ENCODE results near the gene SYT1. TPM values are rescaled to one million over a fixed set of nuclear protein-coding genes. Genes with fewer than 3 reads are reported as not detected.
A peak's percentile ranks its signal among the peaks of the same experiment; 100 is the strongest.

SYT1 gene
- total RNA-seq, 6 experiments from 2014 or later = 3.5 to 10.5 (median 9.1) TPM

DNA sequence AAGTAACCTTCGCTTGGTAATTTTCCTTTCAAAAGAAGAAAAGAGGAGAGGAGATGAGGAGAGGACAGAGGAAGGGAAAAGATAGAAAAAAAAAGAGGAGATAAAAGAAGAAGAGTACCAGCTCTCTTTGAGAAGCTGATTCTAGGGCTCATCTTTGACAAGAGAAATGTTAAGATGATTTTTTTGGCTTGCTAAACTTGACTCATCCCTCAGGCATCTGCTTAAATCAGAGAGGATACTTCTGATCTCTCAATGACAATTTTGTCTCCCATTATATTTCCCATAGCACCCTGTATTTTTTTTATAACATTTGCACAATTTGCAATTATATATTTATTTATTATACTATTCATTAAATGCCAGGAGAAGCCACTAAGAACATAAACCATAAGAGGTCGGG, 17.1 kb downstream of the SYT1 start:
- H3K27me3 Mint-ChIP-seq (ENCODE audit: insufficient read depth) = no peaks in the 10 kb centered on the region; the same call in 1 of the 2 replicates
- no peak overlapping the region for H3K4me3 Mint-ChIP-seq
- H3K36me3 Mint-ChIP-seq (ENCODE audit: low read depth) = peaks cover 8% of the 10 kb centered on the region; the same call in 1 of the 2 replicates
- no peak overlapping the region for H3K27ac Mint-ChIP-seq
- peaks cover 36% of the 10 kb centered on the region for H3K4me1 Mint-ChIP-seq (ENCODE audit: low read depth)
- H3K9me3 Mint-ChIP-seq = no peaks in the 10 kb centered on the region
- TF ChIP-seq CTCF (IDR thresholded peaks at IDR 0.05) = no peak
- no peak for DNase-seq

GRCh38 chr12:78885466-78885865, 20.9 kb downstream of the SYT1 start:
- no peak overlapping the region for H3K4me3 Mint-ChIP-seq
- no peak for DNase-seq
- H3K4me1 Mint-ChIP-seq (ENCODE audit: low read depth) = peaks cover 41% of the 10 kb centered on the region
- no peak overlapping the region for H3K27ac Mint-ChIP-seq
- no peaks in the 10 kb centered on the region for H3K36me3 Mint-ChIP-seq (ENCODE audit: low read depth)
- H3K9me3 Mint-ChIP-seq = no peaks in the 10 kb centered on the region
- TF ChIP-seq CTCF (IDR thresholded peaks at IDR 0.05) = no peak
- H3K27me3 Mint-ChIP-seq (ENCODE audit: insufficient read depth) = no peaks in the 10 kb centered on the region

DNA sequence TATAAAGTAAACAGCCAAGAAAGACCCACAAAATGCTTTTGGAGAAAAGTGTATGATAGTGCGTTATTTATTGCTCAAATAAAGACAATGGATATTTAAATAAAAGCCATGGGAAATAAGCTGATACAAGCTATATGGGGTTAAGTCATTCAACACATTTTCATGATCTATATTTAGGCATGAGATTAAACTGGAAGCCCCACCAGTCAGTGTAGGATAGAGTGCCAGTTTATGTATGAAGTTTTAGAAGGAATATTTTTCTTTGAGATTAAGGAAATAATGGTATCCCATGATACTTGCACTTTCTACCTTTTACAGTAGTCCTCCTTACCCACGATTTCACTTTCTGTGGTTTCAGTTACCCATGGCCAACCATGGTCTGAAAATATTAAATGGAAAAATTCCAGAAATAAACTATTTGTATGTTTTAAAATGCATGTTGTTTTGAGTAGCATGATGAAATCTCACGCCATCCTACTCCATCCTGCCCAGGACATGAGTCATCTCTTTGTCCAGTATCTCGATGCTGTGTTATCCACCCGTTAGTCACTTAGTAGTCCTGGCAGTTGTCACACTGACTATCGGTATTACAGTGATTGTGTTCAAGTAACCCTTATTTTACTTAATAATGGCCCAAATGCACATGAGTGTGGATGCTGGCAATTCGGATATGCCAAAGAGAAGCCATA, 22.3 kb downstream of the SYT1 start:
- Mint-ChIP-seq H3K27me3 (ENCODE audit: insufficient read depth) (no peaks in the 10 kb centered on the region), H3K9me3 (no peaks in the 10 kb centered on the region), H3K27ac (peak overlapping the region; percentile 81), H3K4me1 (ENCODE audit: low read depth) (peaks cover 27% of the 10 kb centered on the region), H3K36me3 (ENCODE audit: low read depth) (no peaks in the 10 kb centered on the region), H3K4me3 (peak overlapping the region; percentile 42)
- no peak for TF ChIP-seq CTCF (IDR thresholded peaks at IDR 0.05)
- peak; percentile 53 for DNase-seq

DNA sequence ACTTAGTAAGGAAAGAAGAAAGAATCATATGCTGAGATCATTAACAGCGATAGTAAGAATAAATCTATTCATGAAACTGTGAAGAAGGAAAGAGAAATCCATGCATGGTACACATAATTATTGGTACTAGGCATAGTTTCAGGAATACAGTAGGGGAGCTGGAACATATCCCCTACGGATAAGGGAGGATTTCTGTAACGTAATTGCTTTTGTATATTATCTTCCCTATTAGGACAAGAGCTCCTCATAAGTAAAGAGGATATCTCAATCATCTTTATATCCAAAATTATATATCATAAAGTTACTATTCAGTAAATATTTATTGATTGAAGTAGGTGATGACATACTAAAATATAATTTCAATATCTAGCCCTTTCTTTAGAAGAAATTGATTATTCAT, 22.9 kb downstream of the SYT1 start:
- TF ChIP-seq CTCF (IDR thresholded peaks at IDR 0.05) = no peak
- H3K27me3 Mint-ChIP-seq (ENCODE audit: insufficient read depth) = 0 out of 2 replicates have a peak, but pooled peaks cover 2% of the 10 kb centered on the region
- H3K27ac Mint-ChIP-seq = peak overlapping the region; percentile 81
- no peaks in the 10 kb centered on the region for H3K36me3 Mint-ChIP-seq (ENCODE audit: low read depth)
- peaks cover 25% of the 10 kb centered on the region for H3K4me1 Mint-ChIP-seq (ENCODE audit: low read depth)
- DNase-seq = no peak
- peak overlapping the region; percentile 42 for H3K4me3 Mint-ChIP-seq
- H3K9me3 Mint-ChIP-seq = no peaks in the 10 kb centered on the region

DNA sequence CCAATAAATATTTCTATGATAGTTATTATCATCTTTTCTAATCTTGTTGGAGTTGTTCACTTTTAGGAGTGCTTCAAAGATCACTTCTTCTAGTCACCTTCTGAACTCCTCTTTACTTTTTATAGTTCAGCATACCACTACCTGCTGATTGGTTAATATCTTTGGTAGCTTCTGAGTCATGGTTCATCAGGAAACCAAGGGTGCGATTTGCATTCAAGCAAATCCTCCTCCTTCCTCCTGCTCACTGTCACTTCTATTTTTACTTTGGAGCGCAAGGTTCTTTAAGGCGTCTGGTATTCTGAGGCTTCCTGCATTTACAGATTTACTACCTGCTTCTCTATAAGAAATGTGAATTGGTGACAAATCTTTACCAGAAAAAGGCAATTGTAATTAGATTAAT, 24.0 kb downstream of the SYT1 start:
- 0 out of 2 replicates have a peak, but pooled peaks cover 3% of the 10 kb centered on the region for H3K27me3 Mint-ChIP-seq (ENCODE audit: insufficient read depth)
- no peak overlapping the region for H3K4me3 Mint-ChIP-seq
- H3K4me1 Mint-ChIP-seq (ENCODE audit: low read depth) = peaks cover 25% of the 10 kb centered on the region
- no peak overlapping the region for H3K27ac Mint-ChIP-seq
- H3K9me3 Mint-ChIP-seq = no peaks in the 10 kb centered on the region
- no peak for TF ChIP-seq CTCF (IDR thresholded peaks at IDR 0.05)
- H3K36me3 Mint-ChIP-seq (ENCODE audit: low read depth) = no peaks in the 10 kb centered on the region
- no peak for DNase-seq
